Skin of body (tissue), 3 donors: ENCODE results near the gene TBR1. TPM values are rescaled to one million over a fixed set of nuclear protein-coding genes. Genes with fewer than 3 reads are reported as not detected.

Experiments
- DNase-seq: peaks from one replicate; lab custom pipeline; 2025; lab: John Stamatoyannopoulos, UW
- small RNA-seq: library from RNA; depleted of rRNA; stranded (forward); fragments of <200 nt; gene quantifications from one replicate; pipeline ENCODE3, GENCODE V24; 2014; ENCODE audit warnings: low replicate concordance
- total RNA-seq: library from RNA; depleted of rRNA; stranded (reverse); fragments of >200 nt; gene quantifications from one replicate; pipeline ENCODE4 v1.2.3, GENCODE V29; 2014

The TBR1 gene
- total RNA-seq, 1 donor from 2014 or later, result 0.30 TPM

DNA sequence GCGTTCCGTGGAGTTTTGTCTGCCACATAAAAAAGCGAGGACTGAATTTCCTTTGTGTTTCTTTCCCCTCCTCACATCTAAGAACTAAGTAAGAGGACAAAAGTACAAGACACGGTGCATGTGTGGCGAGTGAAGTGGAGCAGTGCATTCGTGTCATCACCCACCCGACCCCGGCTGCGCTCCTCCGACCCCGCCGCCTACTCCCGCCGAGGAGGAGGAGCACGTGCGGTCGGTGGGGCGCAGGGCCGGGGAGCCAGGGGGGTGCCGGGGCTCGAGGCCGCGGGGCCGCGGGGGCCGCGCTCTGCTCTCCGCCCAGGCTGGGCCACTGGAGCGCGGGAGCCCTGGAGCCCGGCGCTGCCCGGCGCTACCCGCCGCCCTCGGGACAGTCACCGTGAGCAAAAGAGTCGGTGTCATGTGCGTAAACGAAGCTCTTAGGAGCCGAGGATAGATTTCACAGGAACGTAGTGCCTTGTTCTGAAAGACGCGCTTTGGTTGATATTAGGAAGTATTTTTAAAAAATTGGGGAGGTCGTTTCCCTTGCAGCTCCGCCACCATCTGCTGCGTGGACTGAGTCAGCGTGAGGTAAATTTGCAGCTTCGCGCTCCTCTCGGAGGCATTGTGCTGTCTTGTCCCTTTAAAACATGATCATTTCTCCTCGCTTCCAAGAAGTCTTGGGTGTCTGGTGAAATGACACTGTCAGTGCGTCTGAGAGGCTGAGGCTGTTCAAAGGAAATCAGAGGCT lies 11.0 kb downstream of the TBR1 start:
- peak; percentile 13 for DNase-seq

DNA sequence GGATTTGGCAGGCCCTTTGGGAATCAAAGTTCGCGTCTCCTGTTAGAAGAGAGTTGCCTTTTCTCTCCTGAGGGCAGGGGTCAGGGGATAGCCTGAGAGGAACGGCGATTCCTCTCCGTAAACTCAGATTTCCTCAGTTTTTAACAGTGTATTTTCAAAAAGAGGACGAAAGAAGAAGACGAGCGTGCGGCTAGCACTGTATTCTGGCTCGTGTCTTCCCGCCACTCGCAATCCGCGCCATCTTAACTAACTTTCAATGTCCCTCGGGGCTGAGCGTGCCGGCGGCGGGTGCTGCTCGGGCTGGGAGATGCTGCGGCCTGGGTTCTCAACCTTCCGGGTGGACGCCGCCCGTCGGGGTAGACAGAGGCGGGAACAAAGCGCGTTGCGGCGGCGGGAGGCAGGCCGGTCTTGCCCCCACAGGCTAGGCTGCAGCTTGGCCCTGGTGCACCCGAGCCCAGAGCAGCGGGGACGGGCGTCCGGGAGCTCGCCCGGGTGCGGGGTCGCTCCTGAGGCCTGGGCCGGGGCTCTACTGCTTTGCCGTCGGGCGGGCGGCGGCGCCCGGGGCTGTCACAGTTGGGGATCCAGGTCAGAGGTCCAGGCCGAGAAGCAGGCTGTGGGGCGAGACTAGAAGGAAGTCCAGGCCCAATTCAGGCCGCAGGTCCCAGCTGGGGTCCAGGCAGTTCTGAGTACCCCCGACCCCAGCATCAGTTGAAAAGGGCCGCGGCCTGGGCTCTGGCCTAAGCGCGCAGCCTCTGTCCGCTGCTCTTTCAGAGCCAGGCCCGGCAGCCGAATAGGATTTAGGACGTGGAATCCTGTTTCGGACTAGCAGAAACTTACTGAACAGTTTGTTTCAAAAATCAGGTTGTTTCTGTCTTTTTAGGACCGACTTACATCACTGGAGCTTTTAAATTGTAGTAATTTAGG lies 11.8 kb downstream of the TBR1 start:
- DNase-seq, result no peak

DNA sequence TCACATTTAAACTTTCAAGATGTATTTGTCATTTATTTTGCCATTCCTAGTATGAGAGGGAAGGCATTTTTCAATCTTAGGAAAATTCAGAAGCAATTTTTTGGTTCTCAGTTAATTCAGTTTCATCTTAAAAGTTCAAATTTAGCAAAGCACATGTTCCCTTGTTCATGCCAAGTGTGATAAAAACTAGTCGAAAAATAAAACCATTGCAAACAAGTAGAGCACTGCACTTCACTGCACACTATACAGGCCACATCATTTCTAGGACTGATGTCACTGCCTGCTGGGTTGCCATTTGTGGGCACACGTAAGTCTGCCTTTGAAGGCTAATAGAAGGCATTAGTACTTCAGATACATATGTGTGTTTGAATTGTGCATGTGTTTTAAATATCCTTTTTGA lies 14.3 kb downstream of the TBR1 start:
- DNase-seq, result no peak

DNA sequence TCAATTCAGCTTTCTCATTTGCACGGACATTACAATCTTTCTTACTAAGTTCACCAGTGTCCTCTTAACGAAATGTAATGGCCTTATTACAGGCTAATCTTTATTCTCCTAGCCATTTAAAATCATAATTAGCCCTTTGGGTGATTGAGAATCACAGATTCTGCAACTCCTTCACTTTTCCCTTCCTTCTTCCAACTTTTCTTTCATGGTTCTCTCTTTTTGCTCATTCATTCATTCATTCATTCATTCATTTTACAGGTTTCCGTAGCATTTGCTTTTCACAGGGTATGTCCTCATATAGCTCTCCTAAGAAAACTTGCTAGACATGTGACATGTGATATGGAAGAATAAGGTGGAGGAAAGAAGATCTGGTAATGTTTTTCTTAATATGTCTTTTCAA lies 16.0 kb downstream of the TBR1 start:
- DNase-seq, result no peak

DNA sequence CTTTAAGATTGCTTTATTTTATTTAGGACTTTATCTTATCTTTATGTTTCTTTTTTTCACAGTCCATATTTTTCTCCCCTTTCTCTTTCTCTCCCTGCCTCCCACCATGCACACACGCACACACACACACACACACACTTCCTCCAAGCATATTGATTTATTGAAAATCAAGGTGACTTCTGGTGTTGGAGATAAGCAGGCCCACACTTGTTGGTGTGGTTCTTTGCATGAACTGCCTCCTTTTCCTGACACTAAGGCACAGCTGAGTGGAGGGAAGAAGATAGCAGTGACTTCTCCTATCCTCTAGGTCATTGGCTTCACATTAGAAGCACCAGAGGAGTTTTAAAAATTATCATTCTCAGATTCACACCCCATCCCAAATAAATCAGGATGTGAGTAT lies 18.0 kb downstream of the TBR1 start:
- no peak for DNase-seq

DNA sequence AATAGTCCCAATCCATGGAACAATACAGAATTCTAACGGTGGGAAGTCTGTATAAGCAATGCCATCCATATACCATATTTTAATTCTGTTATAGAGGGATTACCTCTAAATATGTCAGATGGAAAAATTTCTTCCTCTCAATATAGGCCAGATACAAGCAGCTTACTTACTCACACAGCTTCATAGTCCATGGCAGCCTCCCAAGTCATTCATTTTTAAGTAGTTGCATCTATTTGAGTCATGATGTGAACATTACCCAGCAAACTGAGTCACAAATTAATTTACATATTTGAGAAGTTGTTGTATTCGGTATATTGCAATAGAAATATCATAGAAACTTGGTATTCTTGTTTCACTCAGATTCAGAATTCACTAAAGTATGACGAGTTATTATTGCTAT lies 20.3 kb downstream of the TBR1 start:
- DNase-seq, result no peak

DNA sequence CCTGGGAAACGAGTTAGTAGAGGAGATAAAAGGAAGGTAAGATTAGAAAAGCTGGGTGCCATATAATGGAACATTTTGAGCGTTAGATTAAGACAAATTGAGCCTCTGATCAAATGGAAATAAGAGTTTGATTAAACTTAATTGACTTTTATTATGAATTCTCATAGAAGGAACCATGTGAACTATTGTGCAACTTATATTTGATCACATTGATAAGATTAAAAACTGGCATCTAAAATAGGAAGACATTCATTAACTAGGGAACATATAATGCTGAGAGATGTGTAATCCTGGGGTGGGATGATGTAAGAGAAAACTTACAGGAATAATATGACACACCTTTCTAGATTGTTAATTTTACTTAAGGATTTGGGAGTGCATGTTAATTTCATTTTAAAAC lies 22.5 kb downstream of the TBR1 start:
- no peak for DNase-seq

DNA sequence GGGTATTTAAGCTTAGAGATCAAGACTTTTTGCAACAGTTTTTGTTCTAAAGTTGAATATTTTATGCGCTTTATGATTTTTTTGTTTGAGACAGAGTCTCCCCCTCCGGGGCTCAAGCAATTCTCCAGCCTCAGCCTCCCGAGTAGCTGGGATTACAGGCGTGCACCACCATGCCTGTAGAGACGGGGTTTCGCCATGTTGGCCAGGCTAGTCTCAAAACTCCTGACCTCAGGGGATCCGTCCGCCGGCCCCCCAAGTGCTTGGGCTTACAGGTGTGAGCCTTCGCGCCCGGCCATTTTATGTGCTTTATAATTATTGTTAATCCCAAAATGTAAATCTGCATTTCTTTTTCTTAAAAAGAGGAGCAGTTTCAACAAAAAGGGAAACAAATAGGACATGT lies 29.0 kb downstream of the TBR1 start:
- DNase-seq, result no peak

DNA sequence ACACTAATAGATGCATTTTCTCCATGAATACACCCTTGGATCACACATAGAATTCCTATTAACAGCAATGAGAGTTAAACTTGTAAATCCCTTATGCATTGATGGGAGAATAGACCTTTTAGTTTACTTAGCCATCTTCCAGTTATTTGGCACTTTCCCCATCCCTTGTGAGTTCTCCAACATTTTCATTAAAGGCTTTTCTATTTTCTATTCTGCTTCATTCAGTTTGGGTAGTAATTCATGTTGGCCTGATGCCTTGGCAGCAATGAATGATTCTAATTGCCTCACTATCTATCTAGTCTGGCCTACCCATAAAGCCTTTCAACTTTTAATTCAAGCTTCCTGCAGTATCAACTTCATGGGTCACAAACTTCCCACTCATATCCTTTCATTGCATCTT lies 32.3 kb downstream of the TBR1 start:
- DNase-seq, result no peak

DNA sequence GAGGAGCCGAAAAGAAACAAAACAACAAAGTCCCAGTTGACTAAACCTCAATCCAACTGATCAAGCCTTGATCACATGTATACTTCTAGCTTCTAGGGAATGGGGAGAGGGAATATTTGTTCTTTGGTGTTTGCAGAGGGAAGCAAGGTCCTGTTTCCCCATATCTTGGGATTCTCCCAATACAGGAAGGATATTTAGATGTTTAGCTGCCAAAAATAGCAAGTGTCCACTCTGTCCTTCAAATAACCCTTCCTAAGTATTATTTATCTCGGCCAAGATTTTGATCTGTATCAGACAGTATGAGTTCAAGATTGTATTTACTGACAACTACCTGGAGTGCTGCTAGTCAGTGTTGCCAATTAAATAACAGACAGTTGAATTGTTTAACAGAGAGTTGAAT lies 55.5 kb downstream of the TBR1 start:
- no peak for DNase-seq

DNA sequence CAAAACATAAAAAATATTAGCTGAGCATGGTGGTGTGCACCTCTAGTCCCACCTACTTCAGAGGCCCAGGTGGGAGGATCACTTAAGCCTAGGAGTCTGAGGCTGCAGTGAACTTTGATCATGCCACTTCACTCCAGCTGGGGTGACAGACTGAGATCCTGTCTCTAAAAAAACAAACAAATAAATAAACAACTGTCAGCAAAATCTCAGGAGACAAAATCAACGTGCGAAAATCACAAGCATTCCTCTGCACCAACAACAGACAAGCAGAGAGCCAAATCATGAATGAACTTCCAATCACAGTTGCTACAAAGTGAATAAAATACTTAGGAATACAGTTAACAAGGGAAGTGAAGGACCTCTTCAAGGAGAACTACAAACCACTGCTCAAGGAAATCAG lies 58.8 kb downstream of the TBR1 start:
- no peak for DNase-seq

Small RNAs within 50 kb of the gene (small RNA-seq; reads per million reads assigned to genes)
- gene RNA5SP108, result not detected

Other genes with a start within 250 kb of the TBR1 start
- 45.5 TPM for gene PSMD14, start 107.9 kb upstream of the TBR1 start, total RNA-seq
- gene SLC4A10, start 208.1 kb downstream of the TBR1 start, total RNA-seq, result 0.20 TPM